CD8-positive, alpha-beta memory T cell (primary cell): ENCODE measurements around the gene PUS7. TPM values are rescaled to one million over a fixed set of nuclear protein-coding genes. Genes with fewer than 3 reads are reported as not detected.
"Not testable (repeated sequence)": the region's sequence is repeated elsewhere in the genome, so short reads cannot be mapped to it uniquely, and the experiment has no call there.

Source experiments
- CTCF ChIA-PET: fragments of 350-600 bp; sonication (Branson Sonifier 250); formaldehyde crosslinking; loops from one replicate; lab custom pipeline; 2021; ENCODE audit warnings: antibody characterized with exemption; lab: Charles Lee
- POLR2A ChIA-PET: fragments of 350-600 bp; sonication (Branson Sonifier 250); formaldehyde crosslinking; loops from one replicate; lab custom pipeline; 2021; ENCODE audit warnings: antibody characterized with exemption; lab: Charles Lee
- DNase-seq, 5 donors: peaks; one replicate each; pipeline versions ENCODE4 v3.0.0 to v3.0.0-alpha.2; 2020 to 2022; ENCODE audit warnings: mixed read lengths in 1 of 5
- H3K27ac ChIP-seq: one replicate; pipeline ENCODE4 v1.7.0; 2013; ENCODE audit warnings: low read depth, mild to moderate bottlenecking, low read length, moderate library complexity
- H3K27me3 ChIP-seq: 2 replicates; pipeline ENCODE4 v1.7.0; 2013; ENCODE audit warnings: low read length, mild to moderate bottlenecking; ENCODE audit not compliant: insufficient read depth, poor library complexity, severe bottlenecking
- H3K36me3 ChIP-seq: 2 replicates; pipeline ENCODE4 v1.7.0; 2013; ENCODE audit warnings: mild to moderate bottlenecking, low read length, moderate library complexity; ENCODE audit not compliant: insufficient read depth
- H3K4me1 ChIP-seq: 2 replicates; pipeline ENCODE4 v1.7.0; 2013; ENCODE audit warnings: mild to moderate bottlenecking, low read length, moderate library complexity; ENCODE audit not compliant: insufficient read depth
- H3K4me3 ChIP-seq: 2 replicates; pipeline ENCODE4 v1.7.0; 2013; ENCODE audit warnings: mild to moderate bottlenecking, low read length
- H3K9me3 ChIP-seq: 2 replicates; pipeline ENCODE4 v1.7.0; 2013; ENCODE audit warnings: mild to moderate bottlenecking, low read length
- H3K27ac Mint-ChIP-seq, 8 donors: one replicate each; pipeline ENCODE4 v1.8.0; 2020 to 2021; ENCODE audit warnings: mixed read lengths in 8 of 8, mild to moderate bottlenecking in 6 of 8, inconsistent platforms in 3 of 8, moderate library complexity in 3 of 8
- H3K27me3 Mint-ChIP-seq, 2 donors: one replicate each; pipeline ENCODE4 v1.8.0; 2020 to 2021; ENCODE audit warnings: mixed read lengths in 2 of 2, mild to moderate bottlenecking in 1 of 2, moderate library complexity in 1 of 2
- H3K36me3 Mint-ChIP-seq, 3 donors: one replicate each; pipeline ENCODE4 v1.8.0; 2020 to 2021; ENCODE audit warnings: mixed read lengths in 3 of 3, inconsistent platforms in 1 of 3, mild to moderate bottlenecking in 1 of 3
- H3K4me1 Mint-ChIP-seq, 3 donors: one replicate each; pipeline ENCODE4 v1.8.0; 2020 to 2021; ENCODE audit warnings: mixed read lengths in 3 of 3, inconsistent platforms in 1 of 3, mild to moderate bottlenecking in 1 of 3
- H3K4me3 Mint-ChIP-seq, 7 donors: one replicate each; pipeline ENCODE4 v1.8.0; 2020 to 2021; ENCODE audit warnings: mixed read lengths in 7 of 7, mild to moderate bottlenecking in 6 of 7, moderate library complexity in 4 of 7, inconsistent platforms in 2 of 7
- H3K9me3 Mint-ChIP-seq, 5 donors: one replicate each; pipeline ENCODE4 v1.8.0; 2020 to 2022; ENCODE audit warnings: mixed read lengths in 5 of 5, mild to moderate bottlenecking in 3 of 5, moderate library complexity in 2 of 5, inconsistent platforms in 1 of 5
- polyA plus RNA-seq: library from polyadenylated mRNA; unstranded; fragments of 300-500 nt; fragmentation: Illumina TruSeq; gene quantifications from one replicate; pipeline ENCODE4 v1.2.3, GENCODE V29; 2021
- total RNA-seq, 2 experiments: library from RNA; stranded (reverse); gene quantifications; one replicate each; pipeline ENCODE4 v1.2.3, GENCODE V29; 2021

PUS7 gene
- total and polyA plus RNA-seq, 3 experiments from 2014 or later = 5.2 to 31.6 (median 30.4) TPM

- H3K27me3 Mint-ChIP-seq = no peaks in the 10 kb centered on the region
- H3K4me3 ChIP-seq = peak within 1 kb of the TSS; percentile 93
These were observed 10.0 kb upstream of the PUS7 start, which contains the start of gene RINT1 for GRCh38 chr7:105531792-105532671. Gene RINT1, plus strand, starts transcription at chr7:105532201. Its CDS starts 115 bp downstream, at chr7:105532316.

GRCh38 chr7:105530546-105530945 lies 8.5 kb upstream of the PUS7 start:
- peak overlapping the region; percentile 50 to 74 (median 55) for H3K4me3 Mint-ChIP-seq
- Histone ChIP-seq H3K4me3 (no peak overlapping the region), H3K9me3 (no peaks in the 10 kb centered on the region), H3K36me3 (peaks cover 4% of the 10 kb centered on the region), H3K27me3 (no peaks in the 10 kb centered on the region), H3K4me1 (peaks cover 18% of the 10 kb centered on the region), H3K27ac (no peak overlapping the region)
- no peak for DNase-seq
- H3K27ac Mint-ChIP-seq = peak overlapping the region in 6 of 8 donors; percentile 38 to 64 (median 46)
- ChIA-PET CTCF (interaction anchor here (1.4 to 2.6 kb wide), 3 partner anchors 12 to 546 kb away, joined by 3 to 16 read pairs (median 10); no protein-coding TSS in a partner anchor), POLR2A (no interaction called here)
- H3K4me1 Mint-ChIP-seq = peaks cover 26 to 48% (median 40%) of the 10 kb centered on the region in 3 donors
- peaks cover 0 to 18% (median 0%) of the 10 kb centered on the region in 3 donors for H3K36me3 Mint-ChIP-seq
- H3K27me3 Mint-ChIP-seq = no peaks in the 10 kb centered on the region
- no peaks in the 10 kb centered on the region for H3K9me3 Mint-ChIP-seq

More at GRCh38 chr7:105531792-105532671, 10.0 kb upstream of the PUS7 start, which contains the start of gene RINT1:
- peak within 1 kb of the TSS; percentile 75 to 98 (median 96) for H3K27ac Mint-ChIP-seq
- Histone ChIP-seq H3K27me3 (no peaks in the 10 kb centered on the region), H3K4me1 (peaks cover 18% of the 10 kb centered on the region), H3K36me3 (peaks cover 4% of the 10 kb centered on the region), H3K27ac (peak within 1 kb of the TSS; percentile 93), H3K9me3 (no peaks in the 10 kb centered on the region)
- peak within 1 kb of the TSS; percentile 89 to 97 (median 93) for H3K4me3 Mint-ChIP-seq
- no peaks in the 10 kb centered on the region for H3K9me3 Mint-ChIP-seq
- peaks cover 0 to 28% (median 2%) of the 10 kb centered on the region in 3 donors for H3K36me3 Mint-ChIP-seq
- peaks cover 30 to 58% (median 46%) of the 10 kb centered on the region in 3 donors for H3K4me1 Mint-ChIP-seq
- peak; percentile 76 to 89 (median 85) for DNase-seq
- CTCF ChIA-PET = interaction anchor here (0.8 to 2.6 kb wide), 14 partner anchors 9 to 587 kb away, joined by 3 to 16 read pairs (median 3); no protein-coding TSS in a partner anchor
- POLR2A ChIA-PET = interaction anchor here (0.6 to 1.2 kb wide), 9 partner anchors 11 to 548 kb away, joined by 3 to 7 read pairs (median 3); no protein-coding TSS in a partner anchor

GRCh38 chr7:105530126-105530525 lies 8.1 kb upstream of the PUS7 start:
- H3K4me1 ChIP-seq = peaks cover 18% of the 10 kb centered on the region
- H3K27ac ChIP-seq = no peak overlapping the region
- Mint-ChIP-seq H3K4me3 (peak overlapping the region; percentile 48 to 74 (median 55)), H3K9me3 (no peaks in the 10 kb centered on the region), H3K27me3 (no peaks in the 10 kb centered on the region), H3K4me1 (peaks cover 26 to 45% (median 40%) of the 10 kb centered on the region in 3 donors), H3K27ac (peak overlapping the region in 7 of 8 donors; percentile 38 to 64 (median 50)), H3K36me3 (peaks cover 0 to 16% (median 0%) of the 10 kb centered on the region in 3 donors)
- H3K27me3 ChIP-seq = no peaks in the 10 kb centered on the region
- H3K36me3 ChIP-seq = peaks cover 4% of the 10 kb centered on the region
- no peaks in the 10 kb centered on the region for H3K9me3 ChIP-seq
- ChIA-PET POLR2A (no interaction called here), CTCF (interaction anchor here (1.4 to 2.6 kb wide), 3 partner anchors 12 to 545 kb away, joined by 3 to 16 read pairs (median 10); no protein-coding TSS in a partner anchor)
- no peak for DNase-seq
- no peak overlapping the region for H3K4me3 ChIP-seq

GRCh38 chr7:105527737-105528136 lies 5.7 kb upstream of the PUS7 start:
- H3K27me3 Mint-ChIP-seq, H3K27me3 ChIP-seq, H3K36me3 ChIP-seq, H3K36me3 Mint-ChIP-seq, CTCF ChIA-PET, H3K27ac ChIP-seq, DNase-seq, H3K9me3 ChIP-seq, POLR2A ChIA-PET, H3K9me3 Mint-ChIP-seq, H3K4me3 ChIP-seq, H3K27ac Mint-ChIP-seq, H3K4me1 ChIP-seq: not testable (repeated sequence)
- Mint-ChIP-seq H3K4me3 (peak overlapping the region in 1 of 7 donors; percentile 6), H3K4me1 (peaks cover 13 to 23% (median 19%) of the 10 kb centered on the region in 3 donors)

- no peak overlapping the region for H3K27ac ChIP-seq
- peaks cover 0 to 1% of the 10 kb centered on the region in 2 donors for H3K27me3 Mint-ChIP-seq
- no peaks in the 10 kb centered on the region for H3K36me3 ChIP-seq
- H3K4me1 ChIP-seq = peaks cover 6% of the 10 kb centered on the region
- H3K27me3 ChIP-seq = no peaks in the 10 kb centered on the region
- H3K4me3 Mint-ChIP-seq = peak overlapping the region in 3 of 7 donors; percentile 9 to 44 (median 17)
- no peaks in the 10 kb centered on the region for H3K9me3 ChIP-seq
- ChIA-PET POLR2A (no interaction called here), CTCF (no interaction called here)
- H3K4me1 Mint-ChIP-seq = peaks cover 12 to 15% (median 13%) of the 10 kb centered on the region in 3 donors
- no peak overlapping the region for H3K4me3 ChIP-seq
- peaks cover 0 to 3% (median 0%) of the 10 kb centered on the region in 3 donors for H3K36me3 Mint-ChIP-seq
- peak overlapping the region in 1 of 8 donors; percentile 54 for H3K27ac Mint-ChIP-seq
- H3K9me3 Mint-ChIP-seq = no peaks in the 10 kb centered on the region
- DNase-seq = no peak
These were observed 2.8 kb upstream of the PUS7 start for GRCh38 chr7:105524840-105525239.

GRCh38 chr7:105524423-105524822 lies 2.4 kb upstream of the PUS7 start:
- H3K9me3 ChIP-seq, CTCF ChIA-PET, H3K36me3 ChIP-seq, DNase-seq, H3K36me3 Mint-ChIP-seq, H3K27me3 ChIP-seq, H3K4me1 ChIP-seq, H3K27ac ChIP-seq, POLR2A ChIA-PET, H3K27me3 Mint-ChIP-seq, H3K27ac Mint-ChIP-seq, H3K9me3 Mint-ChIP-seq, H3K4me3 ChIP-seq: not testable (repeated sequence)
- H3K4me3 Mint-ChIP-seq = peak overlapping the region in 2 of 7 donors; percentile 17 to 44
- H3K4me1 Mint-ChIP-seq = peaks cover 12 to 17% (median 16%) of the 10 kb centered on the region in 3 donors

GRCh38 chr7:105521027-105521716 lies 899 bp downstream of the PUS7 start:
- Histone ChIP-seq H3K36me3 (peaks cover 4% of the 10 kb centered on the region), H3K27me3 (no peaks in the 10 kb centered on the region), H3K27ac (peak overlapping the region; percentile 70), H3K4me3 (peak overlapping the region; percentile 78), H3K4me1 (peaks cover 6% of the 10 kb centered on the region), H3K9me3 (no peaks in the 10 kb centered on the region)
- DNase-seq = peak in 4 of 5 donors; percentile 19 to 55 (median 28)
- Mint-ChIP-seq H3K4me3 (peak overlapping the region; percentile 91 to 97 (median 94)), H3K27me3 (peaks cover 0 to 1% of the 10 kb centered on the region in 2 donors), H3K27ac (peak overlapping the region in 7 of 8 donors; percentile 72 to 97 (median 82)), H3K4me1 (peaks cover 11 to 18% (median 16%) of the 10 kb centered on the region in 3 donors), H3K9me3 (no peaks in the 10 kb centered on the region), H3K36me3 (peaks cover 0 to 5% (median 3%) of the 10 kb centered on the region in 3 donors)
- CTCF ChIA-PET = no interaction called here
- POLR2A ChIA-PET = interaction anchor here (0.7 kb wide), 1 partner anchor 11 kb away, joined by 4 read pairs; no protein-coding TSS in a partner anchor
